ENCODE data around the gene LATS2.

The LATS2 gene

GRCh38 chr13:20989656-20990321 is 71.6 kb downstream of the LATS2 start:
- no peak for DNase-seq (ENCODE audit: low read depth)
- H3K4me3 ChIP-seq (ENCODE audit: low read depth, low read length), result no peak overlapping the region
- TF ChIP-seq, protein P1, sequence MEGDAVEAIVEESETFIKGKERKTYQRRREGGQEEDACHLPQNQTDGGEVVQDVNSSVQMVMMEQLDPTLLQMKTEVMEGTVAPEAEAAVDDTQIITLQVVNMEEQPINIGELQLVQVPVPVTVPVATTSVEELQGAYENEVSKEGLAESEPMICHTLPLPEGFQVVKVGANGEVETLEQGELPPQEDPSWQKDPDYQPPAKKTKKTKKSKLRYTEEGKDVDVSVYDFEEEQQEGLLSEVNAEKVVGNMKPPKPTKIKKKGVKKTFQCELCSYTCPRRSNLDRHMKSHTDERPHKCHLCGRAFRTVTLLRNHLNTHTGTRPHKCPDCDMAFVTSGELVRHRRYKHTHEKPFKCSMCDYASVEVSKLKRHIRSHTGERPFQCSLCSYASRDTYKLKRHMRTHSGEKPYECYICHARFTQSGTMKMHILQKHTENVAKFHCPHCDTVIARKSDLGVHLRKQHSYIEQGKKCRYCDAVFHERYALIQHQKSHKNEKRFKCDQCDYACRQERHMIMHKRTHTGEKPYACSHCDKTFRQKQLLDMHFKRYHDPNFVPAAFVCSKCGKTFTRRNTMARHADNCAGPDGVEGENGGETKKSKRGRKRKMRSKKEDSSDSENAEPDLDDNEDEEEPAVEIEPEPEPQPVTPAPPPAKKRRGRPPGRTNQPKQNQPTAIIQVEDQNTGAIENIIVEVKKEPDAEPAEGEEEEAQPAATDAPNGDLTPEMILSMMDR (conservative IDR thresholded peaks at IDR 0.05; ENCODE audit: low read depth, low read length), result no peak

GRCh38 chr13:20988909-20989655 is 72.3 kb downstream of the LATS2 start:
- no peak for DNase-seq (ENCODE audit: low read depth)
- TF ChIP-seq, protein P1 (conservative IDR thresholded peaks at IDR 0.05; ENCODE audit: low read depth, low read length), result no peak
- H3K4me3 ChIP-seq (ENCODE audit: low read depth, low read length), result no peak overlapping the region

DNA sequence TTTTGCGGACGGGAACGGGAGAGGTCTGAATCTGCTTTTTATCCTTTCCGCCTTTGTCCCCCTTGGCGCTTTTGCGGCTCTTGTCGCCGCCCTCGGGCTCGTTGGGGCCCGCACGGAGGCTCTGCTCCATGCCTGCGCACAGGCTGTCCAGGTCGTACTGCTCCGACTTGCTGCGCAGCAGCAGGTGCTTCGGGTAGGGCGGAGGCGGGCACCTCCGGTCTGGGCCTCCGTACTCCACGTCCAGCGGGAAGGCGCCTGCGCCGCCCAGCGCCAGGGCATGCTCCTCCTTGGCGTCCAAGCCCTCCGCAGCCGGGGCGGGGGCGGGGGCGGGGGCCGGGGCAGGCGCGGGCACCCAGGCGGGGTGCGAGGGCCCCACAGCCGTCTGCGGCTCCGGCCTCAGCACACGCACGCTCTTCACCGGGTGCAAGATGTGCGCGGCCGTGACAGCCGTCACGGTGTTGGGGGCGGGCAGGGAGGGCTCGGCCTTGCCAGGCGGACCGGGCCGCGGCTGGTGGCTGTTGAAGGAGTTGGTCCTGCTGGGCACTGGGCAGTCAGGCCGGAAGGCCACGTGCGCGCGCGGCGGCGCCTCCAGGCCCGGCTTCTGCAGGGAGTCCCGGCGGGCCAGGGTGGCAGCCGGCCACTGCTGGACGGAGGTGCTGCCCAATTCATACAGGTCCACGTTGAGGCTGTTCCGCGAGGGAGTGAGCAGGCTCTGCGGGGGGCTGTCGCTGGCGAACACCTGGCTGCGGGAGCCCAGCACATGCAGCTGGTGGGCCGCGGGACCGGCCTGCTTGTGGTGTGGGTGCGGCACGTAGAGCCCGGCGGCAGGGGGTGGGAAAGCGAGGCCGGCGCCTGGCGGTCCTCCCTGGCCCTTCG is 73.1 kb downstream of the LATS2 start:
- DNase-seq (ENCODE audit: low read depth), result no peak
- no peak overlapping the region for H3K4me3 ChIP-seq (ENCODE audit: low read depth, low read length)
- TF ChIP-seq, protein P1 (conservative IDR thresholded peaks at IDR 0.05; ENCODE audit: low read depth, low read length), result no peak

- no peak for DNase-seq (ENCODE audit: low read depth)
- TF ChIP-seq, protein P1 (conservative IDR thresholded peaks at IDR 0.05; ENCODE audit: low read depth, low read length), result no peak
- H3K4me3 ChIP-seq (ENCODE audit: low read depth, low read length), result no peak overlapping the region
Measured at GRCh38 chr13:20987599-20987998, 73.8 kb downstream of the LATS2 start.

GRCh38 chr13:20984879-20985278 is 76.5 kb downstream of the LATS2 start:
- H3K4me3 ChIP-seq (ENCODE audit: low read depth, low read length), result no peak overlapping the region
- TF ChIP-seq, protein P1 (conservative IDR thresholded peaks at IDR 0.05; ENCODE audit: low read depth, low read length), result no peak
- peak; percentile 63 for DNase-seq (ENCODE audit: low read depth)

DNA sequence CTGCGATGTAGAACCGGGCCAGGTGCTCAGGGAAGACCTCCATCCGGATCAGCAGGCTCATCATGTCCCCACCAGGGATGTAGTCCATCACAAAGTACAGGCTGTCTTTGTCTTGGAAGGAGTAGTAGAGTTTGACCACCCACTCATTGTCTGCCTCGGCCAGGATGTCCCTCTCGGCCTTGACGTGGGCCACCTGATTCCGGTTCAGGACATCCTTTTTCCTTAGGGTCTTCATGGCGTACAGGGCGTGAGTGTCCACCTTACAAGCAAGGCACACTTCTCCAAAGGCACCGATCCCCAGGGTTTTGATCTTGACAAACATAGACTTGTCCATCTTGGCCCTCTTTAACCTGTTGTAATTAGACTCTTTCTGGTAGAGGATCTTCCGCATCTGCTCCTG is 78.0 kb downstream of the LATS2 start:
- TF ChIP-seq, protein P1 (conservative IDR thresholded peaks at IDR 0.05; ENCODE audit: low read depth, low read length), result no peak
- no peak overlapping the region for H3K4me3 ChIP-seq (ENCODE audit: low read depth, low read length)
- no peak for DNase-seq (ENCODE audit: low read depth)
